ENCODE measurements around the gene BBIP1. TPM values are rescaled to one million over a fixed set of nuclear protein-coding genes. Genes with fewer than 3 reads are reported as not detected.

Gene BBIP1
- total RNA-seq, 4 donors from 2014 or later, result 8.9 to 15.3 (median 11.7) TPM

- H3K4me1 ChIP-seq, result peaks cover 15 to 17% of the 10 kb centered on the region in 2 donors
- DNase-seq, result no peak
- TF ChIP-seq CTCF (IDR thresholded peaks at IDR 0.05 in 4 of 5, conservative IDR thresholded peaks at IDR 0.05 in 1 of 5), result no peak
- no peak for TF ChIP-seq POLR2A (IDR thresholded peaks at IDR 0.05)
Measured at GRCh38 chr10:110857265-110858171, 61.5 kb downstream of the BBIP1 start.

GRCh38 chr10:110853921-110854605 lies 64.9 kb downstream of the BBIP1 start:
- Histone ChIP-seq H3K4me3 (no peak overlapping the region), H3K27ac (no peak overlapping the region), H3K9me3 (no peaks in the 10 kb centered on the region), H3K4me1 (peaks cover 0 to 2% of the 10 kb centered on the region in 2 donors), H3K27me3 (no peaks in the 10 kb centered on the region), H3K36me3 (no peaks in the 10 kb centered on the region)
- TF ChIP-seq CTCF (IDR thresholded peaks at IDR 0.05 in 4 of 5, conservative IDR thresholded peaks at IDR 0.05 in 1 of 5) (no peak), POLR2A (IDR thresholded peaks at IDR 0.05) (no peak)
- intact Hi-C loops (cut with DNase I; ENCODE audit: low total_unique reads), result no loop called here
- ATAC-seq, result no peak
- in situ Hi-C loops (cut with MboI; ENCODE audit: low sequenced_read_pairs in 4 of 4), result no loop called here
- DNase-seq, result no peak

More at GRCh38 chr10:110857265-110858171, 61.5 kb downstream of the BBIP1 start:
- ATAC-seq, result peak; percentile 29 to 77
- Histone ChIP-seq H3K27me3 (no peaks in the 10 kb centered on the region), H3K9me3 (no peaks in the 10 kb centered on the region), H3K4me3 (no peak overlapping the region), H3K36me3 (no peaks in the 10 kb centered on the region), H3K27ac (no peak overlapping the region)
- intact Hi-C loops (cut with DNase I; ENCODE audit: low total_unique reads), result no loop called here
- in situ Hi-C loops (cut with MboI; ENCODE audit: low sequenced_read_pairs in 4 of 4), result no loop called here

DNA sequence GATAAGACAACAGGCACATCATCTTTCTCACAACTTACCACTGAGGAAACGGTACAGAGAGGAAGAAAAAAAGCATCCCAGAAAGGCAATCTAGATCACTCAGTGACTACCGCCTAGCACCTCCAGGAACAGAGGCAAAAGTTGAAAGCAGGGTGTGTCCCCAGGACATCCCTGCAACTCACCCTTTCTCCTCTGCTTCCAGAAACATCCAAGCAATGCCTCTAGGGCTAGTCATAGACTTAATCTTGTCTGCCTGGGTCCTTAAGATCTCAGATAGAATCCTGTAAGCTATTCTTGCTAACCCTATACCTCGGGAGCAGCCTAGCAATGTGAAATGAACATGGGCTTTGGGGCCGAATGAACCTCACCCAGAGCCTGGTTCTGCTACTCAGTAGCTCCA lies 66.0 kb downstream of the BBIP1 start:
- H3K27me3 ChIP-seq, result no peaks in the 10 kb centered on the region
- no peaks in the 10 kb centered on the region for H3K36me3 ChIP-seq
- in situ Hi-C loops (cut with MboI; ENCODE audit: low sequenced_read_pairs in 4 of 4), result no loop called here
- ATAC-seq (no peak), DNase-seq (no peak)
- H3K4me3 ChIP-seq, result no peak overlapping the region
- intact Hi-C loops (cut with DNase I; ENCODE audit: low total_unique reads), result no loop called here
- no peaks in the 10 kb centered on the region for H3K4me1 ChIP-seq
- no peak overlapping the region for H3K27ac ChIP-seq
- TF ChIP-seq CTCF (IDR thresholded peaks at IDR 0.05 in 4 of 5, conservative IDR thresholded peaks at IDR 0.05 in 1 of 5), result no peak
- H3K9me3 ChIP-seq, result no peaks in the 10 kb centered on the region

DNA sequence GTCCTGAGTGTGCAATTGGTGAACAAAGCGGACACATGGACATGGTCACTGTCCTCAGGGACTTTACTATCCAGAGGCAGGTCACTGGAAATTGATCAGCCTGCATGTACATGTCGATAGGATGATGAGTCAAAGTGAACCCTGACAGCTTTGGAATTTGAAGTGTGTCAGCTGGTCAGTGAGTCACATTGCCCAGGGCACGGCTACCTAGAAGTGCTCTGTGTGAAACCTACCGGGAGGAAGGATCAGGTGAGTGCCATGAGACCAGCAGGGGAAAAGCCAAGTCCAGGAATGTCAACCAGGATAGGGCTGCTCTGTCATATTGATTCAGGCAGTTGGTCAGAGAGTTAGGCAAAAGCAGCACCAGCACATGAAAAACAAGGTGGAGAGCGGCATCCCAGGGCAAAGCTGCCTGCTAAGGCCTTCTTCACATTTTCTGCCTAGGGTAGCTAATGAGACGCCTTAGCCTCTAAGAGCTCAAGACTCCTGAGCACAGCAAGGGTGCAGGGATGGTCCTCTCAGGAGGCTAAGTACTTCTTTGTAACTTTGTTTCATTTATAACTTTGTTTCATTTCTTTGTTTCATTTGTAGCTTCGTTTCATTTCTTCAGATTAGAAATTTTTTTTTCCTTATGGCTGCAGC lies 66.6 kb downstream of the BBIP1 start:
- H3K27ac ChIP-seq, result no peak overlapping the region
- no peaks in the 10 kb centered on the region for H3K36me3 ChIP-seq
- no peaks in the 10 kb centered on the region for H3K4me1 ChIP-seq
- intact Hi-C loops (cut with DNase I; ENCODE audit: low total_unique reads), result no loop called here
- H3K4me3 ChIP-seq, result no peak overlapping the region
- H3K9me3 ChIP-seq, result no peaks in the 10 kb centered on the region
- no peak for DNase-seq
- in situ Hi-C loops (cut with MboI; ENCODE audit: low sequenced_read_pairs in 4 of 4), result no loop called here
- no peaks in the 10 kb centered on the region for H3K27me3 ChIP-seq
- no peak for TF ChIP-seq POLR2A (IDR thresholded peaks at IDR 0.05)
- no peak for TF ChIP-seq CTCF (IDR thresholded peaks at IDR 0.05 in 4 of 5, conservative IDR thresholded peaks at IDR 0.05 in 1 of 5)
- no peak for ATAC-seq
